Endothelial cell of umbilical vein (primary cell): ENCODE measurements around the gene MRPL55. TPM values are rescaled to one million over a fixed set of nuclear protein-coding genes. Genes with fewer than 3 reads are reported as not detected.

Experiments
- BruUV-seq: library from RNA; stranded (reverse); fragments of 400-500 nt; replicated peaks from 2 replicates; lab custom pipeline; 2021; lab: Mats Ljungman, UMichigan
- CTCF ChIA-PET: fragments of 300-600, 350-600 bp; sonication (Branson Sonifier 250); formaldehyde crosslinking; loops from one replicate; lab custom pipeline; 2021; ENCODE audit warnings: antibody characterized with exemption, inconsistent platforms; lab: Charles Lee
- POLR2A ChIA-PET: fragments of 300-600, 350-600 bp; sonication (Branson Sonifier 250); formaldehyde crosslinking; loops from one replicate; lab custom pipeline; 2021; ENCODE audit warnings: antibody characterized with exemption, inconsistent platforms; lab: Charles Lee
- DNase-seq: peaks from one replicate; pipeline ENCODE4 v3.0.0-alpha.2; 2011; ENCODE audit warnings: low read depth, low spot score
- FAIRE-seq: peaks from 2 replicates; lab custom pipeline; 2011; peaks lifted over from hg19 to GRCh38; lab: Jason Lieb, UNC
- H2AFZ ChIP-seq: 2 replicates; pipeline ENCODE4 v1.6.0; 2012; ENCODE audit warnings: low read depth, low read length, control low read depth, inconsistent platforms
- H3K27ac ChIP-seq: 2 replicates; pipeline ENCODE4 v1.5.1; 2011; ENCODE audit warnings: low read depth, mild to moderate bottlenecking, control low read depth, low read length, moderate library complexity; ENCODE audit not compliant: insufficient read depth
- H3K27me3 ChIP-seq, 2 experiments: 2 replicates each; pipeline versions ENCODE4 v1.6.0 to v1.6.1; 2011; ENCODE audit warnings: low read length in 2 of 2, mixed read lengths in 1 of 2; ENCODE audit not compliant: control insufficient read depth in 2 of 2, insufficient read depth in 2 of 2
- H3K36me3 ChIP-seq, 2 experiments: 2 replicates in 1 of 2; 3 replicates in 1 of 2; pipeline ENCODE4 v1.5.1; 2011; ENCODE audit warnings: low read length in 2 of 2, mild to moderate bottlenecking in 1 of 2, moderate library complexity in 1 of 2; ENCODE audit not compliant: control insufficient read depth in 2 of 2, insufficient read depth in 2 of 2; ENCODE audit errors: extremely low read depth in 1 of 2
- H3K4me1 ChIP-seq: 3 replicates; pipeline ENCODE4 v1.5.1; 2011; ENCODE audit warnings: mild to moderate bottlenecking, low read length; ENCODE audit not compliant: control insufficient read depth, insufficient read depth; ENCODE audit errors: extremely low read depth
- H3K4me2 ChIP-seq: 2 replicates; pipeline ENCODE4 v1.6.1; 2011; ENCODE audit warnings: low read length, control low read depth, mixed read lengths; ENCODE audit not compliant: insufficient read depth
- H3K4me3 ChIP-seq, 3 experiments: fragments of 200-600 bp in 1 of 3; sonication (generic), shearing (Covaris generic) in 1 of 3; replicated peaks in 1 of 3; 2 replicates each; pipeline ENCODE4 v1.5.1; 2011 to 2016; ENCODE audit warnings: control low read depth in 3 of 3, low read length in 3 of 3, mild to moderate bottlenecking in 2 of 3, inconsistent platforms in 1 of 3, low read depth in 1 of 3, moderate library complexity in 1 of 3; ENCODE audit not compliant: insufficient read depth in 1 of 3
- H3K79me2 ChIP-seq: 2 replicates; pipeline ENCODE4 v1.6.0; 2012; ENCODE audit warnings: low read length, inconsistent platforms; ENCODE audit not compliant: control insufficient read depth, insufficient read depth
- H3K9ac ChIP-seq: replicated peaks from 2 replicates; pipeline ENCODE3; 2011; ENCODE audit warnings: low read length, control low read depth; ENCODE audit not compliant: insufficient read depth; ENCODE audit errors: extremely low read depth
- H3K9me1 ChIP-seq: replicated peaks from 3 replicates; pipeline ENCODE4 v1.6.0; 2011; ENCODE audit warnings: mild to moderate bottlenecking, low read length; ENCODE audit not compliant: control insufficient read depth, insufficient read depth; ENCODE audit errors: extremely low read depth
- H3K9me3 ChIP-seq: replicated peaks from 2 replicates; pipeline ENCODE4 v1.5.1; 2012; ENCODE audit warnings: low read length, inconsistent platforms; ENCODE audit not compliant: control insufficient read depth, insufficient read depth
- H4K20me1 ChIP-seq: replicated peaks from 2 replicates; pipeline ENCODE3; 2011; ENCODE audit warnings: mild to moderate bottlenecking, low read length; ENCODE audit not compliant: control insufficient read depth, insufficient read depth; ENCODE audit errors: extremely low read depth
- EZH2 ChIP-seq: IDR thresholded peaks from 2 replicates; pipeline ENCODE4 v1.6.1; 2012; ENCODE audit warnings: borderline replicate concordance, low read depth, mild to moderate bottlenecking, moderate library complexity, low read length, inconsistent platforms; ENCODE audit not compliant: severe bottlenecking
- FOS ChIP-seq: IDR thresholded peaks from 2 replicates; pipeline ENCODE4 v1.6.1; 2011; ENCODE audit warnings: mild to moderate bottlenecking, low read length, moderate library complexity, borderline replicate concordance; ENCODE audit not compliant: insufficient read depth
- GATA2 ChIP-seq: IDR thresholded peaks from 2 replicates; pipeline ENCODE4 v1.7.0; 2011; ENCODE audit warnings: low read depth, mild to moderate bottlenecking, moderate library complexity, mixed read lengths, low read length; ENCODE audit not compliant: insufficient read length, insufficient read depth
- JUN ChIP-seq: IDR thresholded peaks from 2 replicates; pipeline ENCODE4 v1.6.1; 2011; ENCODE audit warnings: borderline replicate concordance, low read depth; ENCODE audit not compliant: insufficient read length, insufficient read depth
- MYC ChIP-seq: IDR thresholded peaks from one replicate; pipeline ENCODE4 v1.6.1; 2011; ENCODE audit warnings: mild to moderate bottlenecking, low read depth, low read length
- POLR2A ChIP-seq: IDR thresholded peaks from 2 replicates; pipeline ENCODE4 v1.6.1; 2012; ENCODE audit warnings: low read depth, mild to moderate bottlenecking, control low read depth, low read length
- POLR2AphosphoS5 ChIP-seq: IDR thresholded peaks from 2 replicates; pipeline ENCODE4 v1.6.1; 2012; ENCODE audit warnings: low read depth, mild to moderate bottlenecking, control low read depth, low read length, moderate library complexity; ENCODE audit not compliant: insufficient read depth
- dilution Hi-C: fragments of 300-500 bp; cut with MboI; formaldehyde crosslinking; loops from one replicate; pipeline ENCODE4 v1.15.0; 2019; ENCODE audit warnings: low sequenced_read_pairs; ENCODE audit not compliant: extremely low pct_ligation_motif_present
- intact Hi-C: fragments of 100-400 bp; cut with micrococcal nuclease; formaldehyde crosslinking; loops from one replicate; pipeline ENCODE4 v1.10.0; 2022
- polyA plus RNA-seq, 4 experiments: library from polyadenylated mRNA; depleted of rRNA in 3 of 4; stranded (reverse) in 3 of 4; unstranded in 1 of 4; fragments of >200 nt; gene quantifications; 2 replicates each; pipeline versions ENCODE4 v1.2.1 to v1.2.3, GENCODE V29; 2011 to 2012; ENCODE audit warnings: missing spikeins in 1 of 4
- total RNA-seq: library from RNA; stranded (reverse); gene quantifications from 2 replicates; pipeline ENCODE4 v1.2.3, GENCODE V29; 2021
- TF ChIP-seq, protein P1 (sequence below), 2 donors: IDR thresholded peaks; 1 replicate in 1 of 2; 2 replicates in 1 of 2; pipeline ENCODE4 v1.5.1; 2011; ENCODE audit warnings: low read length in 2 of 2, mild to moderate bottlenecking in 2 of 2, moderate library complexity in 2 of 2, control low read depth in 1 of 2, inconsistent platforms in 1 of 2, low read depth in 1 of 2; ENCODE audit not compliant: insufficient read depth in 1 of 2; ENCODE audit errors: extremely low read depth in 1 of 2
- TF ChIP-seq, protein P2 (sequence below): IDR thresholded peaks from 2 replicates; pipeline ENCODE4 v1.6.1; 2011; ENCODE audit not compliant: insufficient read depth, insufficient read length

MRPL55 gene
- total and polyA plus RNA-seq, 2 donors (not counting 3 experiments of a cell fraction or from before 2014, with no cell fraction given): 58.7 to 155 TPM

DNA sequence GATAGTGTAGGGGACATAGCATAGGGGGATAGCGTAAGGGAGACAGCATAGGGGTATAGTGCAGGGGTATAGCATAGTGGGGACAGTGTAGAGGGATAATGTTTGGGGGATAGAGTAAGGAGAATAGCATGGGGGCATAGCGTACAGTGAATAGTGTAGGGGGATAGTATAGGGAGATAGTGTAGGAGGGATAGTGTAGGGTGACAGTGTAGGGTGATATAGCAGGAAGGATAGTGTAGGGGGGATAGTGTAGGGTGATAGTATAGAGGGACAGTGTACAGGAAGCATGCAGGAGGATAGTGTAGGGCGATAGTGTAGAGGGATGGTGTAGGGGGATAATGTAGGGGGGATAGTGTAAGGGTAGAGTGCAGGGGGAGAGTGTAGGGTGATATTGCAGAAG, 38.2 kb downstream of the MRPL55 start:
- Histone ChIP-seq H4K20me1 (no peaks in the 10 kb centered on the region), H3K79me2 (no peaks in the 10 kb centered on the region), H3K9me1 (no peaks in the 10 kb centered on the region), H3K4me2 (no peak overlapping the region), H3K36me3 (no peaks in the 10 kb centered on the region), H2AFZ (no peak overlapping the region), H3K9ac (no peak overlapping the region), H3K4me3 (no peak overlapping the region), H3K4me1 (no peaks in the 10 kb centered on the region), H3K27me3 (peaks cover under 1 to 7% of the 10 kb centered on the region in 2 experiments), H3K27ac (no peak overlapping the region), H3K9me3 (no peaks in the 10 kb centered on the region)
- intact Hi-C loops (loop anchor here (5.0 kb wide), 2 partner anchors 74 to 309 kb away; no protein-coding TSS in a partner anchor), dilution Hi-C loops (no loop called here)
- FAIRE-seq: no peak
- TF ChIP-seq, protein P1, sequence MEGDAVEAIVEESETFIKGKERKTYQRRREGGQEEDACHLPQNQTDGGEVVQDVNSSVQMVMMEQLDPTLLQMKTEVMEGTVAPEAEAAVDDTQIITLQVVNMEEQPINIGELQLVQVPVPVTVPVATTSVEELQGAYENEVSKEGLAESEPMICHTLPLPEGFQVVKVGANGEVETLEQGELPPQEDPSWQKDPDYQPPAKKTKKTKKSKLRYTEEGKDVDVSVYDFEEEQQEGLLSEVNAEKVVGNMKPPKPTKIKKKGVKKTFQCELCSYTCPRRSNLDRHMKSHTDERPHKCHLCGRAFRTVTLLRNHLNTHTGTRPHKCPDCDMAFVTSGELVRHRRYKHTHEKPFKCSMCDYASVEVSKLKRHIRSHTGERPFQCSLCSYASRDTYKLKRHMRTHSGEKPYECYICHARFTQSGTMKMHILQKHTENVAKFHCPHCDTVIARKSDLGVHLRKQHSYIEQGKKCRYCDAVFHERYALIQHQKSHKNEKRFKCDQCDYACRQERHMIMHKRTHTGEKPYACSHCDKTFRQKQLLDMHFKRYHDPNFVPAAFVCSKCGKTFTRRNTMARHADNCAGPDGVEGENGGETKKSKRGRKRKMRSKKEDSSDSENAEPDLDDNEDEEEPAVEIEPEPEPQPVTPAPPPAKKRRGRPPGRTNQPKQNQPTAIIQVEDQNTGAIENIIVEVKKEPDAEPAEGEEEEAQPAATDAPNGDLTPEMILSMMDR (IDR thresholded peaks at IDR 0.05; ENCODE audit: extremely low read depth in 1 of 2, insufficient read depth in 1 of 2, low read depth in 1 of 2, low read length in 2 of 2): no peak
- no peak for TF ChIP-seq JUN
- no peak for TF ChIP-seq GATA2
- TF ChIP-seq EZH2: no peak
- no peak for TF ChIP-seq FOS
- TF ChIP-seq, protein P2, sequence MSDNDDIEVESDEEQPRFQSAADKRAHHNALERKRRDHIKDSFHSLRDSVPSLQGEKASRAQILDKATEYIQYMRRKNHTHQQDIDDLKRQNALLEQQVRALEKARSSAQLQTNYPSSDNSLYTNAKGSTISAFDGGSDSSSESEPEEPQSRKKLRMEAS: no peak
- no peak for TF ChIP-seq POLR2AphosphoS5
- TF ChIP-seq POLR2A: no peak
- no peak for TF ChIP-seq MYC
- no TSS peak for BruUV-seq
- POLR2A ChIA-PET: no interaction called here
- CTCF ChIA-PET: no interaction called here
- no peak for DNase-seq
